ENCODE data around the gene RAB6B. TPM values are rescaled to one million over a fixed set of nuclear protein-coding genes. Genes with fewer than 3 reads are reported as not detected.
A peak's percentile ranks its signal among the peaks of the same experiment; 100 is the strongest.

The RAB6B gene
- polyA plus RNA-seq, 1 donor (not counting 4 experiments of a cell fraction or from before 2014, with no cell fraction given), result 2.2 TPM

GRCh38 chr3:133901847-133902246 is 6.2 kb upstream of the RAB6B start:
- H4K20me1 ChIP-seq (ENCODE audit: control insufficient read depth, extremely low read depth, insufficient read depth, low read length), result no peaks in the 10 kb centered on the region
- dilution Hi-C loops (cut with MboI; ENCODE audit: extremely low pct_ligation_motif_present, low sequenced_read_pairs), result no loop called here
- H3K9me3 ChIP-seq (ENCODE audit: control insufficient read depth, low read depth, low read length), result no peaks in the 10 kb centered on the region
- no peak overlapping the region for H3K4me3 ChIP-seq (ENCODE audit: control insufficient read depth in 2 of 3, extremely low read depth in 1 of 3, insufficient read depth in 2 of 3, low read depth in 1 of 3, low read length in 3 of 3)
- H3K9me1 ChIP-seq (ENCODE audit: control insufficient read depth, extremely low read depth, insufficient read depth, low read length), result no peaks in the 10 kb centered on the region
- no peak overlapping the region for H2AFZ ChIP-seq (ENCODE audit: control insufficient read depth, low read length)
- H3K9ac ChIP-seq (ENCODE audit: control insufficient read depth, extremely low read depth, insufficient read depth, low read length), result no peak overlapping the region
- no peak for TF ChIP-seq CTCF (optimal IDR thresholded peaks at IDR 0.05 in 1 of 3, IDR thresholded peaks at IDR 0.05 in 1 of 3, conservative IDR thresholded peaks at IDR 0.05 in 1 of 3; ENCODE audit: extremely low read depth in 1 of 3, insufficient read depth in 2 of 3, low read length in 3 of 3)
- no peaks in the 10 kb centered on the region for H3K36me3 ChIP-seq (ENCODE audit: control insufficient read depth in 2 of 2, extremely low read depth in 1 of 2, insufficient read depth in 2 of 2, low read length in 2 of 2)
- no peak overlapping the region for H3K27ac ChIP-seq (ENCODE audit: control insufficient read depth, insufficient read depth, low read length)
- FAIRE-seq (no peak), DNase-seq (ENCODE audit: low read depth, low spot score) (no peak)
- H3K79me2 ChIP-seq (ENCODE audit: control insufficient read depth, insufficient read depth, low read length), result no peaks in the 10 kb centered on the region
- H3K27me3 ChIP-seq (ENCODE audit: control insufficient read depth, extremely low read depth, insufficient read depth, low read length), result peaks cover 10% of the 10 kb centered on the region
- no peaks in the 10 kb centered on the region for H3K4me1 ChIP-seq (ENCODE audit: control insufficient read depth, extremely low read depth, insufficient read depth, low read length)
- H3K4me2 ChIP-seq (ENCODE audit: control insufficient read depth, extremely low read depth, insufficient read depth, low read depth, low read length), result no peak overlapping the region

- Histone ChIP-seq H3K27me3 (ENCODE audit: control insufficient read depth, extremely low read depth, insufficient read depth, low read length) (peaks cover 17% of the 10 kb centered on the region), H3K4me1 (ENCODE audit: control insufficient read depth, extremely low read depth, insufficient read depth, low read length) (no peaks in the 10 kb centered on the region), H2AFZ (ENCODE audit: control insufficient read depth, low read length) (no peak overlapping the region), H3K4me3 (ENCODE audit: control insufficient read depth in 2 of 3, extremely low read depth in 1 of 3, insufficient read depth in 2 of 3, low read depth in 1 of 3, low read length in 3 of 3) (no peak overlapping the region), H3K9me1 (ENCODE audit: control insufficient read depth, extremely low read depth, insufficient read depth, low read length) (no peaks in the 10 kb centered on the region), H3K36me3 (ENCODE audit: control insufficient read depth in 2 of 2, extremely low read depth in 1 of 2, insufficient read depth in 2 of 2, low read length in 2 of 2) (no peaks in the 10 kb centered on the region), H3K9me3 (ENCODE audit: control insufficient read depth, low read depth, low read length) (no peaks in the 10 kb centered on the region), H3K79me2 (ENCODE audit: control insufficient read depth, insufficient read depth, low read length) (no peaks in the 10 kb centered on the region), H4K20me1 (ENCODE audit: control insufficient read depth, extremely low read depth, insufficient read depth, low read length) (no peaks in the 10 kb centered on the region), H3K27ac (ENCODE audit: control insufficient read depth, insufficient read depth, low read length) (no peak overlapping the region), H3K9ac (ENCODE audit: control insufficient read depth, extremely low read depth, insufficient read depth, low read length) (no peak overlapping the region), H3K4me2 (ENCODE audit: control insufficient read depth, extremely low read depth, insufficient read depth, low read depth, low read length) (no peak overlapping the region)
- TF ChIP-seq CTCF (optimal IDR thresholded peaks at IDR 0.05 in 1 of 3, IDR thresholded peaks at IDR 0.05 in 1 of 3, conservative IDR thresholded peaks at IDR 0.05 in 1 of 3; ENCODE audit: extremely low read depth in 1 of 3, insufficient read depth in 2 of 3, low read length in 3 of 3) (peak in 1 of 3 experiments; percentile 5), EZH2 (IDR thresholded peaks at IDR 0.05; ENCODE audit: low read length) (no peak)
- dilution Hi-C loops (cut with MboI; ENCODE audit: extremely low pct_ligation_motif_present, low sequenced_read_pairs), result no loop called here
- FAIRE-seq (no peak), DNase-seq (ENCODE audit: low read depth, low spot score) (no peak)
These were observed 5.4 kb upstream of the RAB6B start for GRCh38 chr3:133901083-133901482.
